Measurements from ENCODE around the gene RGS19. TPM values are rescaled to one million over a fixed set of nuclear protein-coding genes. Genes with fewer than 3 reads are reported as not detected.

The RGS19 gene
- total RNA-seq, 2 donors from 2014 or later: 7.8 to 14.1 TPM

- Histone ChIP-seq H3K4me3 (peak overlapping the region; percentile 29 to 50), H3K27ac (peak overlapping the region; percentile 48 to 57), H3K27me3 (peaks cover 9 to 22% of the 10 kb centered on the region in 2 donors), H3K36me3 (peaks cover 8% of the 10 kb centered on the region), H3K4me1 (peaks cover 0 to 51% of the 10 kb centered on the region in 2 donors), H3K9me3 (no peaks in the 10 kb centered on the region)
- no peak for DNase-seq (ENCODE audit: low spot score)
- no peak for TF ChIP-seq CTCF (IDR thresholded peaks at IDR 0.05)
Measured at GRCh38 chr20:64042054-64042781, 37.1 kb downstream of the RGS19 start.

- Histone ChIP-seq H3K4me1 (peaks cover 0 to 51% of the 10 kb centered on the region in 2 donors), H3K4me3 (peak overlapping the region in 1 of 2 donors; percentile 50), H3K27ac (peak overlapping the region; percentile 5 to 57), H3K36me3 (peaks cover 3% of the 10 kb centered on the region), H3K9me3 (no peaks in the 10 kb centered on the region), H3K27me3 (peaks cover 9 to 22% of the 10 kb centered on the region in 2 donors)
- no peak for TF ChIP-seq CTCF (IDR thresholded peaks at IDR 0.05)
- DNase-seq (ENCODE audit: low spot score): no peak
Measured at GRCh38 chr20:64041781-64042053, 37.6 kb downstream of the RGS19 start.

GRCh38 chr20:64041040-64041780 lies 38.1 kb downstream of the RGS19 start:
- Histone ChIP-seq H3K27ac (peak overlapping the region; percentile 5 to 57), H3K4me3 (peak overlapping the region in 1 of 2 donors; percentile 50), H3K4me1 (peaks cover 0 to 51% of the 10 kb centered on the region in 2 donors), H3K36me3 (no peaks in the 10 kb centered on the region), H3K9me3 (no peaks in the 10 kb centered on the region), H3K27me3 (peaks cover 9 to 19% of the 10 kb centered on the region in 2 donors)
- DNase-seq (ENCODE audit: low spot score): no peak
- no peak for TF ChIP-seq CTCF (IDR thresholded peaks at IDR 0.05)

GRCh38 chr20:64040231-64041039 lies 38.9 kb downstream of the RGS19 start:
- no peaks in the 10 kb centered on the region for H3K36me3 ChIP-seq
- no peak overlapping the region for H3K27ac ChIP-seq
- no peak for DNase-seq (ENCODE audit: low spot score)
- peaks cover 0 to 51% of the 10 kb centered on the region in 2 donors for H3K4me1 ChIP-seq
- TF ChIP-seq CTCF (IDR thresholded peaks at IDR 0.05): no peak
- no peaks in the 10 kb centered on the region for H3K9me3 ChIP-seq
- H3K4me3 ChIP-seq: no peak overlapping the region
- H3K27me3 ChIP-seq: peaks cover 9 to 17% of the 10 kb centered on the region in 2 donors

- peaks cover 9 to 17% of the 10 kb centered on the region in 2 donors for H3K27me3 ChIP-seq
- H3K9me3 ChIP-seq: no peaks in the 10 kb centered on the region
- H3K4me3 ChIP-seq: peak overlapping the region; percentile 41 to 55
- no peak for DNase-seq (ENCODE audit: low spot score)
- TF ChIP-seq CTCF (IDR thresholded peaks at IDR 0.05): peak in 1 of 2 donors; percentile 2
- H3K4me1 ChIP-seq: peaks cover 0 to 51% of the 10 kb centered on the region in 2 donors
- no peaks in the 10 kb centered on the region for H3K36me3 ChIP-seq
- peak overlapping the region in 1 of 2 donors; percentile 67 for H3K27ac ChIP-seq
Measured at GRCh38 chr20:64039293-64040160, 39.8 kb downstream of the RGS19 start.

Measured in right atrium auricular region (tissue), 2 donors.